Skeletal muscle cell (primary cell): ENCODE results near the gene RBM42.

Source experiments
- DNase-seq: peaks from one replicate; pipeline ENCODE4 v3.0.0-alpha.2; 2010; ENCODE audit warnings: low read depth
- H3K4me3 ChIP-seq: 2 replicates; pipeline ENCODE4 v1.5.1; 2011; ENCODE audit warnings: low read depth, mild to moderate bottlenecking, control low read depth, low read length, moderate library complexity

The RBM42 gene

GRCh38 chr19:35619290-35619923, 9.4 kb upstream of the RBM42 start:
- DNase-seq, result no peak

GRCh38 chr19:35620001-35620400, 8.8 kb upstream of the RBM42 start:
- DNase-seq, result no peak
- no peak overlapping the region for H3K4me3 ChIP-seq

More at GRCh38 chr19:35619290-35619923, 9.4 kb upstream of the RBM42 start:
- H3K4me3 ChIP-seq, result no peak overlapping the region

- DNase-seq, result no peak
- no peak overlapping the region for H3K4me3 ChIP-seq
Observed at GRCh38 chr19:35621708-35622107, 7.1 kb upstream of the RBM42 start.

- DNase-seq, result no peak
- H3K4me3 ChIP-seq, result no peak overlapping the region
Observed at GRCh38 chr19:35622750-35623149, 6.1 kb upstream of the RBM42 start.

GRCh38 chr19:35623327-35624010, 5.4 kb upstream of the RBM42 start:
- DNase-seq, result no peak
- no peak overlapping the region for H3K4me3 ChIP-seq

- H3K4me3 ChIP-seq, result peak overlapping the region; percentile 99
- no peak for DNase-seq
Observed at GRCh38 chr19:35628264-35628564, 622 bp upstream of the RBM42 start.

GRCh38 chr19:35629332-35629633, 447 bp downstream of the RBM42 start:
- DNase-seq, result no peak
- peak overlapping the region; percentile 99 for H3K4me3 ChIP-seq

GRCh38 chr19:35633727-35634440, 5.0 kb downstream of the RBM42 start:
- DNase-seq, result no peak
- H3K4me3 ChIP-seq, result no peak overlapping the region

GRCh38 chr19:35636651-35637050, 7.8 kb downstream of the RBM42 start:
- no peak for DNase-seq
- H3K4me3 ChIP-seq, result no peak overlapping the region

- no peak for DNase-seq
- no peak overlapping the region for H3K4me3 ChIP-seq
Observed at GRCh38 chr19:35637165-35637564, 8.3 kb downstream of the RBM42 start.

- H3K4me3 ChIP-seq, result no peak overlapping the region
Observed at GRCh38 chr19:35639321-35639639, 10.4 kb downstream of the RBM42 start.

GRCh38 chr19:35639863-35640262, 11.0 kb downstream of the RBM42 start:
- no peak overlapping the region for H3K4me3 ChIP-seq
- no peak for DNase-seq

More at GRCh38 chr19:35639321-35639639, 10.4 kb downstream of the RBM42 start:
- DNase-seq, result no peak

GRCh38 chr19:35641515-35642151, 12.8 kb downstream of the RBM42 start, which contains the start of gene ETV2:
Gene ETV2, plus strand, starts transcription at chr19:35641745. Its CDS starts 716 bp downstream, at chr19:35642461.
- DNase-seq, result no peak

GRCh38 chr19:35642312-35642711, 13.5 kb downstream of the RBM42 start:
- no peak for DNase-seq
- H3K4me3 ChIP-seq, result no peak overlapping the region

More at GRCh38 chr19:35641515-35642151, 12.8 kb downstream of the RBM42 start, which contains the start of gene ETV2:
- no peak within 1 kb of the TSS for H3K4me3 ChIP-seq

GRCh38 chr19:35642798-35643254, 14.0 kb downstream of the RBM42 start:
- peak overlapping the region; percentile 58 for H3K4me3 ChIP-seq

GRCh38 chr19:35643255-35644205, 14.7 kb downstream of the RBM42 start:
- peak; percentile 31 for DNase-seq
- H3K4me3 ChIP-seq, result peak overlapping the region; percentile 58

More at GRCh38 chr19:35642798-35643254, 14.0 kb downstream of the RBM42 start:
- no peak for DNase-seq

GRCh38 chr19:35644206-35644986, 15.6 kb downstream of the RBM42 start:
- peak; percentile 87 for DNase-seq
- H3K4me3 ChIP-seq, result peak overlapping the region; percentile 58

GRCh38 chr19:35644987-35645679, 16.3 kb downstream of the RBM42 start:
- H3K4me3 ChIP-seq, result peak overlapping the region; percentile 58
- DNase-seq, result no peak
